ENCODE measurements around the gene FGF7.
A peak's percentile ranks its signal among the peaks of the same experiment; 100 is the strongest.
"Not testable (repeated sequence)": the region's sequence is repeated elsewhere in the genome, so short reads cannot be mapped to it uniquely, and the experiment has no call there.

The FGF7 gene

GRCh38 chr15:49423021-49423420 is at the start of gene FGF7:
Gene FGF7 (plus strand): TSS chr15:49423242. CDS start chr15:49424298, 1,056 bp downstream.
- no peak for DNase-seq

GRCh38 chr15:49379996-49380395 is 43.0 kb upstream of the FGF7 start:
- no peak for DNase-seq

GRCh38 chr15:49380912-49381311 is 42.1 kb upstream of the FGF7 start:
- DNase-seq, result no peak

- DNase-seq, result no peak
These were observed 40.6 kb upstream of the FGF7 start for GRCh38 chr15:49382394-49382793.

GRCh38 chr15:49383266-49383665 is 39.8 kb upstream of the FGF7 start:
- DNase-seq, result no peak

GRCh38 chr15:49387471-49387870 is 35.6 kb upstream of the FGF7 start:
- no peak for DNase-seq

GRCh38 chr15:49402515-49403296 is 20.3 kb upstream of the FGF7 start:
- DNase-seq, result not testable (repeated sequence)

- no peak for DNase-seq
These were observed 16.5 kb upstream of the FGF7 start for GRCh38 chr15:49406352-49407118.

GRCh38 chr15:49410641-49411040 is 12.4 kb upstream of the FGF7 start:
- DNase-seq, result no peak

GRCh38 chr15:49412797-49413196 is 10.2 kb upstream of the FGF7 start:
- no peak for DNase-seq

GRCh38 chr15:49415149-49415548 is 7.9 kb upstream of the FGF7 start:
- DNase-seq, result no peak

GRCh38 chr15:49415638-49416037 is 7.4 kb upstream of the FGF7 start:
- DNase-seq, result no peak

GRCh38 chr15:49418811-49419210 is 4.2 kb upstream of the FGF7 start:
- no peak for DNase-seq

GRCh38 chr15:49421991-49422390 is 1.1 kb upstream of the FGF7 start:
- DNase-seq, result peak; percentile 57

- no peak for DNase-seq
These were observed 984 bp downstream of the FGF7 start for GRCh38 chr15:49423901-49424550.

GRCh38 chr15:49424954-49425353 is 1.9 kb downstream of the FGF7 start:
- DNase-seq, result no peak

GRCh38 chr15:49427372-49427771 is 4.3 kb downstream of the FGF7 start:
- no peak for DNase-seq

- no peak for DNase-seq
These were observed 5.5 kb downstream of the FGF7 start for GRCh38 chr15:49428409-49429095.

- no peak for DNase-seq
These were observed 7.0 kb downstream of the FGF7 start for GRCh38 chr15:49430046-49430445.

- no peak for DNase-seq
These were observed 12.1 kb downstream of the FGF7 start for GRCh38 chr15:49435174-49435573.

GRCh38 chr15:49436751-49437150 is 13.7 kb downstream of the FGF7 start:
- no peak for DNase-seq

GRCh38 chr15:49438962-49439631 is 16.1 kb downstream of the FGF7 start:
- no peak for DNase-seq

Data from activated CD8-positive, alpha-beta memory T cell treated with anti-CD3 and anti-CD28 coated beads, Interleukin-2, amount 50 U/mL, for 48 hours (primary cell).